ENCODE results near the gene SPDYE6.
"Not testable (repeated sequence)": the region's sequence is repeated elsewhere in the genome, so short reads cannot be mapped to it uniquely, and the experiment has no call there.

The SPDYE6 gene

GRCh38 chr7:102302025-102302424, 54.2 kb downstream of the SPDYE6 start:
- TF ChIP-seq CTCF (IDR thresholded peaks at IDR 0.05; ENCODE audit: low read depth, low read length): no peak
- TF ChIP-seq MYC (IDR thresholded peaks at IDR 0.05; ENCODE audit: low read depth, low read length): no peak
- no peak for TF ChIP-seq POLR2A (IDR thresholded peaks at IDR 0.05; ENCODE audit: extremely low read depth, insufficient read length)
- no peak for TF ChIP-seq MAX (IDR thresholded peaks at IDR 0.05; ENCODE audit: low read depth, low read length)
- no peak for DNase-seq (ENCODE audit: low read depth)

GRCh38 chr7:102301367-102301766, 54.9 kb downstream of the SPDYE6 start:
- DNase-seq (ENCODE audit: low read depth); H3K4me3 ChIP-seq (ENCODE audit: low read depth, low read length): not testable (repeated sequence)

More at GRCh38 chr7:102302025-102302424, 54.2 kb downstream of the SPDYE6 start:
- no peak overlapping the region for H3K4me3 ChIP-seq (ENCODE audit: low read depth, low read length)

- H3K4me3 ChIP-seq (ENCODE audit: low read depth, low read length): no peak overlapping the region
- no peak for TF ChIP-seq MAX (IDR thresholded peaks at IDR 0.05; ENCODE audit: low read depth, low read length)
- TF ChIP-seq POLR2A (IDR thresholded peaks at IDR 0.05; ENCODE audit: extremely low read depth, insufficient read length): no peak
- TF ChIP-seq CTCF (IDR thresholded peaks at IDR 0.05; ENCODE audit: low read depth, low read length): no peak
- no peak for TF ChIP-seq MYC (IDR thresholded peaks at IDR 0.05; ENCODE audit: low read depth, low read length)
- DNase-seq (ENCODE audit: low read depth): no peak
Observed at GRCh38 chr7:102300643-102301221, 55.5 kb downstream of the SPDYE6 start.

- H3K4me3 ChIP-seq (ENCODE audit: low read depth, low read length): no peak overlapping the region
- TF ChIP-seq POLR2A (IDR thresholded peaks at IDR 0.05; ENCODE audit: extremely low read depth, insufficient read length) (no peak), CTCF (IDR thresholded peaks at IDR 0.05; ENCODE audit: low read depth, low read length) (no peak), MYC (IDR thresholded peaks at IDR 0.05; ENCODE audit: low read depth, low read length) (no peak), MAX (IDR thresholded peaks at IDR 0.05; ENCODE audit: low read depth, low read length) (no peak)
Observed at GRCh38 chr7:102297487-102298218, 58.6 kb downstream of the SPDYE6 start.

GRCh38 chr7:102296514-102296913, 59.7 kb downstream of the SPDYE6 start:
- no peak for DNase-seq (ENCODE audit: low read depth)
- TF ChIP-seq POLR2A (IDR thresholded peaks at IDR 0.05; ENCODE audit: extremely low read depth, insufficient read length) (no peak), CTCF (IDR thresholded peaks at IDR 0.05; ENCODE audit: low read depth, low read length) (no peak), MYC (IDR thresholded peaks at IDR 0.05; ENCODE audit: low read depth, low read length) (no peak), MAX (IDR thresholded peaks at IDR 0.05; ENCODE audit: low read depth, low read length) (no peak)

More at GRCh38 chr7:102297487-102298218, 58.6 kb downstream of the SPDYE6 start:
- no peak for DNase-seq (ENCODE audit: low read depth)

GRCh38 chr7:102296179-102296438, 60.1 kb downstream of the SPDYE6 start:
- no peak for TF ChIP-seq MAX (IDR thresholded peaks at IDR 0.05; ENCODE audit: low read depth, low read length)
- H3K4me3 ChIP-seq (ENCODE audit: low read depth, low read length): no peak overlapping the region
- no peak for DNase-seq (ENCODE audit: low read depth)

More at GRCh38 chr7:102296514-102296913, 59.7 kb downstream of the SPDYE6 start:
- H3K4me3 ChIP-seq (ENCODE audit: low read depth, low read length): no peak overlapping the region
